Embryonic facial prominence (tissue), 1 donor: ENCODE data around the gene ZC2HC1C.
A peak's percentile ranks its signal among the peaks of the same experiment; 100 is the strongest.
"Not testable (repeated sequence)": the region's sequence is repeated elsewhere in the genome, so short reads cannot be mapped to it uniquely, and the experiment has no call there.

Experiments used
- DNase-seq: peaks from one replicate; pipeline ENCODE4 v3.0.0-alpha.2; 2016; ENCODE audit errors: extremely low spot score

Gene ZC2HC1C

GRCh38 chr14:75053396-75054291, 15.8 kb upstream of the ZC2HC1C start:
- DNase-seq: no peak

- DNase-seq: no peak
These were observed 15.0 kb upstream of the ZC2HC1C start for GRCh38 chr14:75054421-75054820.

GRCh38 chr14:75059642-75060041, 9.8 kb upstream of the ZC2HC1C start:
- DNase-seq: no peak

GRCh38 chr14:75060420-75060819, 9.0 kb upstream of the ZC2HC1C start:
- no peak for DNase-seq

- DNase-seq: no peak
These were observed 6.4 kb upstream of the ZC2HC1C start for GRCh38 chr14:75063013-75063412.

- DNase-seq: peak; percentile 80
These were observed 5.8 kb upstream of the ZC2HC1C start, which contains the start of gene ACYP1 for GRCh38 chr14:75063491-75064204. Gene ACYP1, minus strand, starts transcription at chr14:75064024. Its CDS starts 471 bp downstream, at chr14:75063553.

GRCh38 chr14:75064205-75064567, 5.3 kb upstream of the ZC2HC1C start:
- no peak for DNase-seq

- DNase-seq: no peak
These were observed 2.8 kb upstream of the ZC2HC1C start for GRCh38 chr14:75066691-75067090.

GRCh38 chr14:75067212-75067611, 2.2 kb upstream of the ZC2HC1C start:
- no peak for DNase-seq

- not testable (repeated sequence) for DNase-seq
These were observed 1.7 kb upstream of the ZC2HC1C start for GRCh38 chr14:75067765-75068164.

GRCh38 chr14:75068294-75069120, 934 bp upstream of the ZC2HC1C start:
- DNase-seq: peak; percentile 76

GRCh38 chr14:75069811-75070145, 337 bp downstream of the ZC2HC1C start:
- DNase-seq: no peak

GRCh38 chr14:75070383-75070782, 942 bp downstream of the ZC2HC1C start:
- no peak for DNase-seq

GRCh38 chr14:75077794-75078193, 8.4 kb downstream of the ZC2HC1C start:
- DNase-seq: no peak

GRCh38 chr14:75079521-75079920, 10.1 kb downstream of the ZC2HC1C start:
- DNase-seq: no peak

GRCh38 chr14:75081660-75082229, 12.3 kb downstream of the ZC2HC1C start:
- no peak for DNase-seq

GRCh38 chr14:75083271-75083670, 13.8 kb downstream of the ZC2HC1C start:
- no peak for DNase-seq

- DNase-seq: no peak
These were observed 15.1 kb downstream of the ZC2HC1C start for GRCh38 chr14:75084513-75084912.

- no peak for DNase-seq
These were observed 18.7 kb downstream of the ZC2HC1C start for GRCh38 chr14:75088153-75088552.

GRCh38 chr14:75088566-75089373, 19.3 kb downstream of the ZC2HC1C start:
- DNase-seq: no peak

GRCh38 chr14:75090353-75090752, 20.9 kb downstream of the ZC2HC1C start:
- no peak for DNase-seq
